ENCODE results near the gene ADAMTS7.
"Not testable (repeated sequence)": the region's sequence is repeated elsewhere in the genome, so short reads cannot be mapped to it uniquely, and the experiment has no call there.

DNA sequence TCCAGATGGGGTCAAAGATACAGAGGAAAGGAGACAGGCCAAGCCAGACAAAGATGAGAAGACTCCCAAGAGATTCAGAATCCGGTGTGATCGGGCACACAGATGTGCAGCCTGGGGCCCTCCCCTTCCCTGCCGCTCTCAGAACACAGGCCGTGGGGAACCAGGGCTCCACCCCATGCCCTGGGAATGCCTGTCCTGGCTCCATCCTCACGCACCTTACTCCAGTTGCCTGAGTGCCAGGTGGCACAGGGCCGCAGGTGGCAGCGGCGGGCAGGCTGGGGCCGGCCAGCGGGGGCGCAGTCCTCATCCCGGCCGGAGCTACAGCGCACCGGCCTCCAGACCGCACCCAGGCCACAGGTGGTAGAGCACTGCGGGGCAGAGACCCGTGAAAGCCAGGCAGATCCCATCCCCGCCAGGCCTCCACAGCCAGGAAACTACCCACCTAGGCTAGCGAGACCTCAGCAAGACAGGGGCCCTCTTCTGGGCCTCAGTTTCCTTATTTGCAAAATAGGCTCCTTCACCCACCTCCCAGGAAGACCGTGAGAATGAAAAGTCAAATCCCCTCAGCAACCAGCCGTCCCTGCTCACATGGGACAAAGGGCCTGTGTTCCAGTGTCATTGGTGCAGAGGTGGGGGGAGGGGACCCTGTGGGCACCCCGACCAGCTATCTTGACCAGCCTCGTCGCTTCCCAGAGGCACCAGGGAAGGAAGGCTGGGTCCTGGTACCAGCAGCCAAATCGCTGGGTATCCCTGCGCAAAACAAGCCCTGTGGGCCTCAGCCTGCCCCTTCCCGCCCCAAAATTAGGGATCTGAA, 46.7 kb downstream of the ADAMTS7 start:
- TF ChIP-seq, protein P1, sequence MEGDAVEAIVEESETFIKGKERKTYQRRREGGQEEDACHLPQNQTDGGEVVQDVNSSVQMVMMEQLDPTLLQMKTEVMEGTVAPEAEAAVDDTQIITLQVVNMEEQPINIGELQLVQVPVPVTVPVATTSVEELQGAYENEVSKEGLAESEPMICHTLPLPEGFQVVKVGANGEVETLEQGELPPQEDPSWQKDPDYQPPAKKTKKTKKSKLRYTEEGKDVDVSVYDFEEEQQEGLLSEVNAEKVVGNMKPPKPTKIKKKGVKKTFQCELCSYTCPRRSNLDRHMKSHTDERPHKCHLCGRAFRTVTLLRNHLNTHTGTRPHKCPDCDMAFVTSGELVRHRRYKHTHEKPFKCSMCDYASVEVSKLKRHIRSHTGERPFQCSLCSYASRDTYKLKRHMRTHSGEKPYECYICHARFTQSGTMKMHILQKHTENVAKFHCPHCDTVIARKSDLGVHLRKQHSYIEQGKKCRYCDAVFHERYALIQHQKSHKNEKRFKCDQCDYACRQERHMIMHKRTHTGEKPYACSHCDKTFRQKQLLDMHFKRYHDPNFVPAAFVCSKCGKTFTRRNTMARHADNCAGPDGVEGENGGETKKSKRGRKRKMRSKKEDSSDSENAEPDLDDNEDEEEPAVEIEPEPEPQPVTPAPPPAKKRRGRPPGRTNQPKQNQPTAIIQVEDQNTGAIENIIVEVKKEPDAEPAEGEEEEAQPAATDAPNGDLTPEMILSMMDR (IDR thresholded peaks at IDR 0.05; ENCODE audit: insufficient read depth, low read depth, low read length), result not testable (repeated sequence)
- not testable (repeated sequence) for TF ChIP-seq EZH2 (IDR thresholded peaks at IDR 0.05; ENCODE audit: insufficient read depth, low read length)
